Lower leg skin (tissue), 3 donors: ENCODE data around the gene DLG2.

Experiments
- POLR2A ChIP-seq, 2 donors: fragments of 450-650 bp; IDR thresholded peaks; one replicate each; pipeline ENCODE4 v1.6.1; 2016 to 2017; ENCODE audit warnings: antibody characterized with exemption in 2 of 2, mild to moderate bottlenecking in 1 of 2, moderate library complexity in 1 of 2
- TF ChIP-seq, protein P1 (sequence below), 3 donors: fragments of 450-650 bp; IDR thresholded peaks; one replicate each; pipeline ENCODE4 v1.5.1; 2016; ENCODE audit warnings: antibody characterized with exemption in 3 of 3, mild to moderate bottlenecking in 3 of 3, moderate library complexity in 2 of 3

DNA sequence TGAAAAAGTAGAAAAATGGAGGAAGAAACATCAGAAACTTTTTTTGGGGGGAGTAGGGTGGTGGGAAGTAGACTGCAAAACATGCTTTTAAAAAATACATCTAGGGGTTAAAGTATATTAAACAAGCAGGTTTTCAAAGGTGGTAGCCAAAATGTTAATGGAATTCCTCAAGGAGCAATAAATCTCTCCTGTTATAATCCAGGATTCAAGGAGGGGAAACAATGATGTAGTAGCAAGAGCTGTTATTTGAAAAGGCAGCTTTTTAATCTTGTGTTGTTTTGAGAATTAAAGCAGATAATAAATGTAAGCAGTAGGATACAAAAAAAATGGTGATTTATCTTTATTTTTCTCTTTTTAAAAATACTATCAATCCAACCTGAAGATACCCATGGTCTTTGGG, 1604.4 kb downstream of the DLG2 start:
- no peak for TF ChIP-seq POLR2A (IDR thresholded peaks at IDR 0.05)
- TF ChIP-seq, protein P1, sequence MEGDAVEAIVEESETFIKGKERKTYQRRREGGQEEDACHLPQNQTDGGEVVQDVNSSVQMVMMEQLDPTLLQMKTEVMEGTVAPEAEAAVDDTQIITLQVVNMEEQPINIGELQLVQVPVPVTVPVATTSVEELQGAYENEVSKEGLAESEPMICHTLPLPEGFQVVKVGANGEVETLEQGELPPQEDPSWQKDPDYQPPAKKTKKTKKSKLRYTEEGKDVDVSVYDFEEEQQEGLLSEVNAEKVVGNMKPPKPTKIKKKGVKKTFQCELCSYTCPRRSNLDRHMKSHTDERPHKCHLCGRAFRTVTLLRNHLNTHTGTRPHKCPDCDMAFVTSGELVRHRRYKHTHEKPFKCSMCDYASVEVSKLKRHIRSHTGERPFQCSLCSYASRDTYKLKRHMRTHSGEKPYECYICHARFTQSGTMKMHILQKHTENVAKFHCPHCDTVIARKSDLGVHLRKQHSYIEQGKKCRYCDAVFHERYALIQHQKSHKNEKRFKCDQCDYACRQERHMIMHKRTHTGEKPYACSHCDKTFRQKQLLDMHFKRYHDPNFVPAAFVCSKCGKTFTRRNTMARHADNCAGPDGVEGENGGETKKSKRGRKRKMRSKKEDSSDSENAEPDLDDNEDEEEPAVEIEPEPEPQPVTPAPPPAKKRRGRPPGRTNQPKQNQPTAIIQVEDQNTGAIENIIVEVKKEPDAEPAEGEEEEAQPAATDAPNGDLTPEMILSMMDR (IDR thresholded peaks at IDR 0.05), result no peak
